ENCODE data around the gene TIAM2. TPM values are rescaled to one million over a fixed set of nuclear protein-coding genes. Genes with fewer than 3 reads are reported as not detected.
A peak's percentile ranks its signal among the peaks of the same experiment; 100 is the strongest.

The TIAM2 gene
- total and polyA plus RNA-seq, 7 experiments from 2014 or later, result 0.66 to 11.6 (median 6.0) TPM

GRCh38 chr6:155103816-155104366 is 108.8 kb downstream of the TIAM2 start:
- no peaks in the 10 kb centered on the region for H3K9me3 ChIP-seq (ENCODE audit: control insufficient read depth in 2 of 3, low read length in 3 of 3)
- no peaks in the 10 kb centered on the region for H3K27me3 ChIP-seq (ENCODE audit: control insufficient read depth in 2 of 2, insufficient read depth in 2 of 2, low read length in 2 of 2)
- no peaks in the 10 kb centered on the region for H3K36me3 ChIP-seq (ENCODE audit: control insufficient read depth in 2 of 3, insufficient read depth in 3 of 3, low read length in 3 of 3)
- H3K4me3 ChIP-seq (ENCODE audit: low read length), result no peak overlapping the region
- intact Hi-C loops (cut with micrococcal nuclease), result loop anchor here in 1 of 2 donors (1.0 kb wide), 1 partner anchor 67 kb away; no protein-coding TSS in a partner anchor
- no peak for ATAC-seq
- peak in 1 of 9 donors; percentile 54 for DNase-seq
- H3K27ac Mint-ChIP-seq, result no peak overlapping the region
- no peak overlapping the region for H3K27ac ChIP-seq (ENCODE audit: low read depth, low read length)
- H3K36me3 Mint-ChIP-seq, result no peaks in the 10 kb centered on the region
- peaks cover 0 to 20% (median 9%) of the 10 kb centered on the region in 5 donors for H3K27me3 Mint-ChIP-seq
- H3K4me3 Mint-ChIP-seq, result no peak overlapping the region
- H3K4me1 Mint-ChIP-seq, result peaks cover 0 to 27% (median 0%) of the 10 kb centered on the region in 7 donors
- POLR2A ChIA-PET, result no interaction called here
- H3K9me3 Mint-ChIP-seq, result no peaks in the 10 kb centered on the region
- no peaks in the 10 kb centered on the region for H3K4me1 ChIP-seq (ENCODE audit: control insufficient read depth in 2 of 2, insufficient read depth in 2 of 2, low read length in 2 of 2)
- CTCF ChIA-PET, result no interaction called here

DNA sequence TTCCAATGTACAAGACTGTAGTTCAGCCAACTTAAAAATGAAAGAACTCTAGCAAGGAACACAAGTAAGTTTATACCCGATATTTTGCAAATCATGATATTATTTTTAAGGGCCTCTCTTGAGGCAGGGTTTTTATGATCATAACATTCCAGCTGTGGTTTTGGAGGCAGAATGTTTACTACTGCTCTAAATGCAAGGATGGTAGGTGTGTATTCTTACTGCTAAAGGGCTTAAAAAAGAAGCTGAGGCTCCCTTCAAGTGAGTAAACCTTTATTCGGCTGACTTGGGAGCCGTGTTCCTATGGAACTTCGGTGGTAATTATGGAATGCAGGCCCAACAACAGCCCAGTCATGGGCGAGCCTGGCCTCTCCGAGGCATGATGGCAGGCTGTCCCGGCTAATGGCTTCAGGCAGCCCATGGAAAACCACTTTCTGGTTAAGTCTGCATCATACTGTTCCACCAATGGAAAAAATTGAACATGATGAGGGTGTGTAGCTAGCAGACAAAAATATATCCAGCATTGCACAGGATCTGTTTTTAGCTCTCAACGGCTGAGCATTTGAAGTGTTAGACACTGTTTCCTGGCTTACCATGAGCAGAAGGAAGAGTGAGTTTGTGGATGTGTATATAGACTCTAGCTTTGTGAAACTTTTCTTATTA is 111.5 kb downstream of the TIAM2 start:
- Mint-ChIP-seq H3K36me3 (no peaks in the 10 kb centered on the region), H3K27me3 (peaks cover 0 to 20% (median 9%) of the 10 kb centered on the region in 5 donors), H3K27ac (no peak overlapping the region), H3K9me3 (no peaks in the 10 kb centered on the region), H3K4me3 (peak overlapping the region in 1 of 10 donors; percentile 50), H3K4me1 (peaks cover 0 to 27% (median 0%) of the 10 kb centered on the region in 7 donors)
- no peaks in the 10 kb centered on the region for H3K9me3 ChIP-seq (ENCODE audit: control insufficient read depth in 2 of 3, low read length in 3 of 3)
- no peak for DNase-seq
- H3K27ac ChIP-seq (ENCODE audit: low read depth, low read length), result no peak overlapping the region
- H3K36me3 ChIP-seq (ENCODE audit: control insufficient read depth in 2 of 3, insufficient read depth in 3 of 3, low read length in 3 of 3), result no peaks in the 10 kb centered on the region
- POLR2A ChIA-PET, result no interaction called here
- no peak for ATAC-seq
- intact Hi-C loops (cut with micrococcal nuclease), result no loop called here
- H3K4me1 ChIP-seq (ENCODE audit: control insufficient read depth in 2 of 2, insufficient read depth in 2 of 2, low read length in 2 of 2), result no peaks in the 10 kb centered on the region
- no peak overlapping the region for H3K4me3 ChIP-seq (ENCODE audit: low read length)
- CTCF ChIA-PET, result no interaction called here
- no peaks in the 10 kb centered on the region for H3K27me3 ChIP-seq (ENCODE audit: control insufficient read depth in 2 of 2, insufficient read depth in 2 of 2, low read length in 2 of 2)

DNA sequence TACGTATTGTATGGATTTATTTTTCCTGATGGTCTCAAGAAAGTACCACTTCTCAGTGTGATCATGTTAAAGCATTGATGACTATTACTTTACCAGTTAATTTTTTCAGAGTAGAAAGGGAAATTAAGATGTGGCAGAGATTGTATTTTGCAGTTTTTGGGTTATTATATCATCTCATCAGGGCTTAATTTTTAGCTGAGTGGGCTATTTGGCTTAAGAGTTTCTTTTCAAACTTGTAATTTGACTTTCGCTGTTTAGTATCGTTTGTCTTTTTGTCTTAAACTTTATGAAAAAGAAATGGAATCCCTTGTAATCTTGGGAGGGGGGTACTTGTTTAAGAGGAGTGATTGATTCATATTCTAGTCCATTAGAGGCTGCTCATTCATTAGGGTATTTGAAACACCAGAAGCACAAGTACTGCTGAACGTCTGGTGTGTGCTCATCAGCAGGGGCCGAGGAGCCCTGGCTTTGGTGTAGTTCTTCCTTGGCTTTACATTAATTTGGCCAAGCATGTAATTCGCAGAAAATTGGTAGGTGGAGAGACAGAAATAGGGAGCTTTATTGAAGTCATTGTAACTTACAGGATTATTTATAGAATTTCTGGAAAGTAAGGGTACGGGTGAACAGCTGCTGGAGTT is 112.4 kb downstream of the TIAM2 start:
- Mint-ChIP-seq H3K36me3 (no peaks in the 10 kb centered on the region), H3K9me3 (no peaks in the 10 kb centered on the region), H3K27ac (peak overlapping the region in 1 of 9 donors; percentile 41), H3K4me1 (peaks cover 0 to 27% (median 0%) of the 10 kb centered on the region in 7 donors), H3K27me3 (peaks cover 2 to 26% (median 9%) of the 10 kb centered on the region in 5 donors), H3K4me3 (peak overlapping the region in 1 of 10 donors; percentile 50)
- POLR2A ChIA-PET, result no interaction called here
- CTCF ChIA-PET, result no interaction called here
- intact Hi-C loops (cut with micrococcal nuclease), result no loop called here
- H3K4me1 ChIP-seq (ENCODE audit: control insufficient read depth in 2 of 2, insufficient read depth in 2 of 2, low read length in 2 of 2), result no peaks in the 10 kb centered on the region
- H3K9me3 ChIP-seq (ENCODE audit: control insufficient read depth in 2 of 3, low read length in 3 of 3), result no peaks in the 10 kb centered on the region
- no peak for DNase-seq
- no peaks in the 10 kb centered on the region for H3K27me3 ChIP-seq (ENCODE audit: control insufficient read depth in 2 of 2, insufficient read depth in 2 of 2, low read length in 2 of 2)
- H3K27ac ChIP-seq (ENCODE audit: low read depth, low read length), result no peak overlapping the region
- no peak overlapping the region for H3K4me3 ChIP-seq (ENCODE audit: low read length)
- H3K36me3 ChIP-seq (ENCODE audit: control insufficient read depth in 2 of 3, insufficient read depth in 3 of 3, low read length in 3 of 3), result no peaks in the 10 kb centered on the region
- no peak for ATAC-seq

DNA sequence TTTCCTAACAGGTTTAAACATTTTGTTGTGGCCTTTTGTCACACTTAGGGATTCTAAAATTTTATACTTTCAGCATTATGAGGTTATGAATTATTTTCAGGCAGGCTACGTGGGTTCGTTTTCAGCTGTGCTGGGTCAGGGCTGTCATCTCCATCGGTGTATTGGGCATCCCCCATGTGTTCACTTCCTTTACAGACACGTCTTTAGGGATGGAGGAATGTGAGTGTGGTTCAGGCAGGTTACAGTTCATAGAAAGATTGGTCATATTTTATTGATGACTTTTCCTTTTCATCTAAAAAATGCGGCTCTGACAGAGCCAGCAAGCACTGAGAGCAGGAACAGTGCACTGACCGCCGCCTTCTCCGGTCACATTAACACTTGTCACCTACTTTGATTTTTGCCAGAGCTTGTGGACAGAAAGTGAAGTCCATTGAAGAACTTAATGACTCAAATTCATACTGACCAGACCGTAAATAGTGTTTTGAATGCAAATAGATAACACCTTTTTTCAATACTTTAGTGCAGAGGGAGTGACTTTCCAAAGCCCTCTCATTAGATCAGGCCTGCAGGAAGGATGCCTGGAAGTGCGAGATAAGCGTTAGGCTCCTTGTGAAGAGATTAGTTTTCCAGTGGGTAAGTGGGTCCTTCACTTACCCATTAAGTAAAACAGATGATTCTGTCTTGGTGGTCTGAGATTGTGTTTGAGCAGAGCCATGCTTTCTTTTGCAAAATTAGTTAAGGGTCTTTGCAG is 113.1 kb downstream of the TIAM2 start:
- Histone ChIP-seq H3K4me1 (ENCODE audit: control insufficient read depth in 2 of 2, insufficient read depth in 2 of 2, low read length in 2 of 2) (no peaks in the 10 kb centered on the region), H3K9me3 (ENCODE audit: control insufficient read depth in 2 of 3, low read length in 3 of 3) (no peaks in the 10 kb centered on the region), H3K27me3 (ENCODE audit: control insufficient read depth in 2 of 2, insufficient read depth in 2 of 2, low read length in 2 of 2) (no peaks in the 10 kb centered on the region), H3K27ac (ENCODE audit: low read depth, low read length) (no peak overlapping the region), H3K4me3 (ENCODE audit: low read length) (no peak overlapping the region), H3K36me3 (ENCODE audit: control insufficient read depth in 2 of 3, insufficient read depth in 3 of 3, low read length in 3 of 3) (no peaks in the 10 kb centered on the region)
- no peak for ATAC-seq
- Mint-ChIP-seq H3K27me3 (peaks cover 2 to 33% (median 9%) of the 10 kb centered on the region in 5 donors), H3K27ac (no peak overlapping the region), H3K9me3 (no peaks in the 10 kb centered on the region), H3K4me1 (peaks cover 0 to 27% (median 0%) of the 10 kb centered on the region in 7 donors), H3K4me3 (peak overlapping the region in 1 of 10 donors; percentile 24), H3K36me3 (no peaks in the 10 kb centered on the region)
- ChIA-PET POLR2A (no interaction called here), CTCF (no interaction called here)
- intact Hi-C loops (cut with micrococcal nuclease), result no loop called here
- DNase-seq, result no peak

DNA sequence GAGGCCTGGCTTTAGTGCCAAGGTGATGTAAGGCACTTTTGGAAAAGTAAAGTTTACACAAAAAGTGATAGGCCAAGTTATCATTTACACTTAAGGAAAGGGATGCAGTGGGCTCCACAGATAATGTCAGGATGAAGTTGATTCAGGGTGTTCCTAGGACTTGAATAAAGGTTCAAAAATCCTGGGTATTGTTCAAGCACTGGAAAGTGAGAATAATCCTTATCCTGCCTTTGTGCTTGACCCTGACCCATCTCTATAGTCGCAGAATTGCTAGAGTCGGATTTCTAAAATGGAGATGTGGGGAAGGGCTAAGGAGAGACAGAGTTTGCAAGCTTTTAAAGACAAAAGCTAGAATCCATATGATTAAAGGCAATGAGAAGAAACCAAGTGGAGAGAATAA is 115.6 kb downstream of the TIAM2 start:
- POLR2A ChIA-PET, result no interaction called here
- intact Hi-C loops (cut with micrococcal nuclease), result no loop called here
- H3K4me3 ChIP-seq (ENCODE audit: low read length), result no peak overlapping the region
- Mint-ChIP-seq H3K36me3 (no peaks in the 10 kb centered on the region), H3K4me3 (no peak overlapping the region), H3K4me1 (peaks cover 0 to 18% (median 0%) of the 10 kb centered on the region in 7 donors), H3K9me3 (no peaks in the 10 kb centered on the region), H3K27ac (no peak overlapping the region), H3K27me3 (peaks cover 2 to 25% (median 5%) of the 10 kb centered on the region in 5 donors)
- no peaks in the 10 kb centered on the region for H3K27me3 ChIP-seq (ENCODE audit: control insufficient read depth in 2 of 2, insufficient read depth in 2 of 2, low read length in 2 of 2)
- CTCF ChIA-PET, result no interaction called here
- no peaks in the 10 kb centered on the region for H3K36me3 ChIP-seq (ENCODE audit: control insufficient read depth in 2 of 3, insufficient read depth in 3 of 3, low read length in 3 of 3)
- DNase-seq, result no peak
- no peaks in the 10 kb centered on the region for H3K4me1 ChIP-seq (ENCODE audit: control insufficient read depth in 2 of 2, insufficient read depth in 2 of 2, low read length in 2 of 2)
- H3K27ac ChIP-seq (ENCODE audit: low read depth, low read length), result no peak overlapping the region
- no peak for ATAC-seq
- H3K9me3 ChIP-seq (ENCODE audit: control insufficient read depth in 2 of 3, low read length in 3 of 3), result no peaks in the 10 kb centered on the region

- POLR2A ChIA-PET, result no interaction called here
- intact Hi-C loops (cut with micrococcal nuclease), result no loop called here
- H3K9me3 Mint-ChIP-seq, result no peaks in the 10 kb centered on the region
- no peaks in the 10 kb centered on the region for H3K27me3 ChIP-seq (ENCODE audit: control insufficient read depth in 2 of 2, insufficient read depth in 2 of 2, low read length in 2 of 2)
- DNase-seq, result no peak
- H3K27ac Mint-ChIP-seq, result no peak overlapping the region
- no peaks in the 10 kb centered on the region for H3K36me3 Mint-ChIP-seq
- ATAC-seq, result no peak
- H3K4me3 Mint-ChIP-seq, result no peak overlapping the region
- H3K27me3 Mint-ChIP-seq, result peaks cover 2 to 20% (median 5%) of the 10 kb centered on the region in 5 donors
- CTCF ChIA-PET, result no interaction called here
- no peaks in the 10 kb centered on the region for H3K4me1 ChIP-seq (ENCODE audit: control insufficient read depth in 2 of 2, insufficient read depth in 2 of 2, low read length in 2 of 2)
- H3K36me3 ChIP-seq (ENCODE audit: control insufficient read depth in 2 of 3, insufficient read depth in 3 of 3, low read length in 3 of 3), result no peaks in the 10 kb centered on the region
- peaks cover 0 to 9% (median 0%) of the 10 kb centered on the region in 7 donors for H3K4me1 Mint-ChIP-seq
- H3K4me3 ChIP-seq (ENCODE audit: low read length), result no peak overlapping the region
- H3K9me3 ChIP-seq (ENCODE audit: control insufficient read depth in 2 of 3, low read length in 3 of 3), result no peaks in the 10 kb centered on the region
- H3K27ac ChIP-seq (ENCODE audit: low read depth, low read length), result no peak overlapping the region
Measured at GRCh38 chr6:155112757-155113156, 117.6 kb downstream of the TIAM2 start.
